ENCODE measurements around the gene ALKBH6. TPM values are rescaled to one million over a fixed set of nuclear protein-coding genes. Genes with fewer than 3 reads are reported as not detected.

The ALKBH6 gene
- total RNA-seq, 2 donors from 2014 or later: 42.0 to 49.0 TPM

DNA sequence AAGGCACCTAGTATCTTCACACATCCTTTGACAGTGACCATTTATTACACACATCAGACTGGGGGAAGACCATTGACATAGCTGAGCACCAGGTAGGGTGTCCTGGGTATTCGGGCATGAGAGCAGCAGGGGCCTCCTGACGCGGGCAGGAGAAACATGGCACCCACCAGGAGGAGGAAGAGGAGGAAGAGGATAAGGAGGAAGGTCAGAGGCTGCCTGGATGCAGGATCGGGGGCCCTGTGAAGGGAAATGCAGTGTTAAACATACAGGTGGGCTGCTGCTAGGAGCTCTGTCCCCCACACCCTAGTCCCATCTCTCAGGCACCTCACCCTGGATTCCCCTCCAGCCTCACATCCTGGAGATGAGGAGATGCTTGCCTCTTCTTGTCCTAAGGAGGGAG is 10.7 kb downstream of the ALKBH6 start:
- no peak overlapping the region for H3K4me3 ChIP-seq
- TF ChIP-seq POLR2A (IDR thresholded peaks at IDR 0.05): no peak
- TF ChIP-seq, protein P1, sequence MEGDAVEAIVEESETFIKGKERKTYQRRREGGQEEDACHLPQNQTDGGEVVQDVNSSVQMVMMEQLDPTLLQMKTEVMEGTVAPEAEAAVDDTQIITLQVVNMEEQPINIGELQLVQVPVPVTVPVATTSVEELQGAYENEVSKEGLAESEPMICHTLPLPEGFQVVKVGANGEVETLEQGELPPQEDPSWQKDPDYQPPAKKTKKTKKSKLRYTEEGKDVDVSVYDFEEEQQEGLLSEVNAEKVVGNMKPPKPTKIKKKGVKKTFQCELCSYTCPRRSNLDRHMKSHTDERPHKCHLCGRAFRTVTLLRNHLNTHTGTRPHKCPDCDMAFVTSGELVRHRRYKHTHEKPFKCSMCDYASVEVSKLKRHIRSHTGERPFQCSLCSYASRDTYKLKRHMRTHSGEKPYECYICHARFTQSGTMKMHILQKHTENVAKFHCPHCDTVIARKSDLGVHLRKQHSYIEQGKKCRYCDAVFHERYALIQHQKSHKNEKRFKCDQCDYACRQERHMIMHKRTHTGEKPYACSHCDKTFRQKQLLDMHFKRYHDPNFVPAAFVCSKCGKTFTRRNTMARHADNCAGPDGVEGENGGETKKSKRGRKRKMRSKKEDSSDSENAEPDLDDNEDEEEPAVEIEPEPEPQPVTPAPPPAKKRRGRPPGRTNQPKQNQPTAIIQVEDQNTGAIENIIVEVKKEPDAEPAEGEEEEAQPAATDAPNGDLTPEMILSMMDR (IDR thresholded peaks at IDR 0.05): no peak
- TF ChIP-seq POLR2AphosphoS5 (IDR thresholded peaks at IDR 0.05): no peak
- intact Hi-C loops (cut with DNase I): no loop called here
- H3K9me3 ChIP-seq: no peaks in the 10 kb centered on the region
- H3K4me1 ChIP-seq (replicated peaks): no peaks in the 10 kb centered on the region
- H3K27me3 ChIP-seq (replicated peaks; ENCODE audit: insufficient read depth): no peaks in the 10 kb centered on the region
- no peak for DNase-seq (ENCODE audit: low spot score)
- 95% methylated on average over 4 of the region's 4 CpGs for WGBS
- no peak overlapping the region for H3K27ac ChIP-seq
- H3K36me3 ChIP-seq: no peaks in the 10 kb centered on the region

DNA sequence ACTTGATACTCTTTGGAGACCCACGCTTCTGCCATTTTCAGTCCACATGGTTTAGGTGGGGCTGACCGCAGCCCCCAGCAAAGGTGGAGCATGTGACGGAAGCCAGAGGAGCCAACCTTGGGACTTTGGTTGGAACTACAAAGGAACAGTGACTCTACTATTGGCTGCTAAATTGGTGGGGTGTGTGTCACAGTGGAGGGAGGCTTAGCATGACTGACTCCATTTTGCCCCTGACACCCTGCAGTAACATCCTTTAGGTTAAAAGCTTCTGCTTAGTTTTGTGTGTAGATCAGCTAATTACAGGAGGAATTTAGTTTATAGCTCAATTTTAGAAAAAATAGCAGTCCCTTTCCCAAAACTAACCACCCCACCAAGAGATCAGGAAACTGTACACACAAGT is 12.4 kb downstream of the ALKBH6 start:
- no peak for TF ChIP-seq POLR2A (IDR thresholded peaks at IDR 0.05)
- TF ChIP-seq, protein P1 (IDR thresholded peaks at IDR 0.05): no peak
- no peak for TF ChIP-seq POLR2AphosphoS5 (IDR thresholded peaks at IDR 0.05)
- intact Hi-C loops (cut with DNase I): no loop called here
- WGBS: 98% methylated on average over 3 of the region's 3 CpGs
- H3K27ac ChIP-seq: no peak overlapping the region
- peaks cover 2% of the 10 kb centered on the region for H3K4me1 ChIP-seq (replicated peaks)
- DNase-seq (ENCODE audit: low spot score): no peak
- H3K9me3 ChIP-seq: no peaks in the 10 kb centered on the region
- H3K4me3 ChIP-seq: no peak overlapping the region
- H3K36me3 ChIP-seq: no peaks in the 10 kb centered on the region
- H3K27me3 ChIP-seq (replicated peaks; ENCODE audit: insufficient read depth): no peaks in the 10 kb centered on the region

DNA sequence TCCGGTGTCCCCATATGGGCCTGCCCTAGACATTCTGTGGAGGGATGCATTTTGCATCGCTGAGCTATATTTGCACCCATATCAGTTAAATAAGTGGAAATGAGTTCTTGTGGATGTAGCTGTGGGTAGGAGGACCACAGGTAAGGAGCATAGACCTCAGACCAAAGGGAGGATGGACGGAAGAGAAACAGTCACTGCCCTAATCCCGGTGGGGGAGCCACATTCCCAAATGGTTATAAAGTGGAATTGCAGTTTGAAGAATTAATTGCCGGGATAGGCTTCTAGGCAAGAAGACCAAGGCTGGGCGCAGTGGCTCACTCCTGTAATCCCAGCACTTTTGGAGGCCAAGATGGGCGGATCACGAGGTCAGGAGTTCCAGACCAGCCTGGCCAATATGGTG is 17.2 kb downstream of the ALKBH6 start:
- no peaks in the 10 kb centered on the region for H3K36me3 ChIP-seq

DNA sequence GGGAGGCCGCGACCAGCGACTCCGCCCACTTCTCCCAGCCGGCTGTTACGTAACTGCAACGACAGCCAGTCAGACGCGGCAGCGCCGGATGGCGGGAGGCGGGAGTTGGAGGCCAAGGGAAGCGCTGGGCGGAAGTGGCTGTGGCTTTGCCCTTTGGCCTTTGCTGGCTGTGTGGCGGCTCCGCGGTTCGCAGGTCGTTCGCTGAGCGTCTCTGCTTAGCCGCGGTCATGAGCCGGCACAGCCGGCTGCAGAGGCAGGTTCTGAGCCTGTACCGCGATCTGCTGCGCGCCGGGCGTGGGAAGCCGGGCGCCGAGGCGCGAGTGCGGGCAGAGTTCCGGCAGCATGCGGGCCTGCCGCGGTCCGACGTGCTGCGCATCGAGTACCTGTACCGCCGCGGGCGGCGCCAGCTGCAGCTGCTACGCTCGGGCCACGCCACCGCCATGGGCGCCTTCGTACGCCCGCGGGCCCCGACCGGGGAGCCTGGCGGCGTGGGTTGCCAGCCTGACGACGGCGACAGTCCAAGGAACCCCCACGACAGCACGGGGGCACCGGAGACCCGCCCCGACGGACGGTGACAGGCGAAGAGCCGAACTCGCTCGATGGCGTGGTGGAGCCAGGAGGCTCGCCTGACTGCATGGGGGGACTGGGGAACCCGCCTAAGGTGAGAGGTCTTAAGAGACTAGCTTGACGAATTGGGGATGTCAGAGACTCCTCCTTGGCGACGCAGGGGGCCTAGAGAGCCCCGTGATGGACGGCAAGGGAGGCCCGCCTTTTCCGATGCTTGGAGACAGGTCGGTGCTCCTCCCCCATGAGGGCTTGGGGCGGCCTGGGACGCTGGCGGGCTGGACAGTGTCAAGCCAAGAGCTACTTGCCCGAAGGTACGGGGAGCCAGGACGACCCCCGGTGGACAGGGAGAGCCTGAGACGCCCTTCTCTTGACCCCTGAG is 18.7 kb downstream of the ALKBH6 start, which contains the start of gene SDHAF1:
Gene SDHAF1 (plus strand): TSS at position 141 of the 946 bp plus-strand sequence. CDS start 87 bp downstream, at position 228.
- Histone ChIP-seq H3K27ac (peak within 1 kb of the TSS; percentile 66 to 69), H3K27me3 (replicated peaks; ENCODE audit: insufficient read depth) (no peaks in the 10 kb centered on the region), H3K36me3 (no peaks in the 10 kb centered on the region), H3K4me3 (peak within 1 kb of the TSS; percentile 63 to 69), H3K9me3 (no peaks in the 10 kb centered on the region), H3K4me1 (replicated peaks) (peaks cover 9% of the 10 kb centered on the region)
- TF ChIP-seq POLR2A (IDR thresholded peaks at IDR 0.05): peak; percentile 44
- TF ChIP-seq, protein P1 (IDR thresholded peaks at IDR 0.05): peak in 1 of 4 experiments; percentile 15
- TF ChIP-seq POLR2AphosphoS5 (IDR thresholded peaks at IDR 0.05): peak; percentile 95
- peak; percentile 92 for DNase-seq (ENCODE audit: low spot score)
- under 1% methylated on average over 54 of the region's 97 CpGs for WGBS
- intact Hi-C loops (cut with DNase I): no loop called here

More for the DNA sequence above, 17.2 kb downstream of the ALKBH6 start:
- no peaks in the 10 kb centered on the region for H3K9me3 ChIP-seq
- WGBS: 85% methylated on average over 8 of the region's 8 CpGs
- H3K4me3 ChIP-seq: no peak overlapping the region
- TF ChIP-seq, protein P1 (IDR thresholded peaks at IDR 0.05): no peak
- TF ChIP-seq POLR2A (IDR thresholded peaks at IDR 0.05): no peak
- no peak for TF ChIP-seq POLR2AphosphoS5 (IDR thresholded peaks at IDR 0.05)
- no peak overlapping the region for H3K27ac ChIP-seq
- intact Hi-C loops (cut with DNase I): no loop called here
- no peak for DNase-seq (ENCODE audit: low spot score)
- no peaks in the 10 kb centered on the region for H3K27me3 ChIP-seq (replicated peaks; ENCODE audit: insufficient read depth)
- peaks cover 9% of the 10 kb centered on the region for H3K4me1 ChIP-seq (replicated peaks)

Data from prostate gland (tissue), 2 donors.